Measurements from ENCODE around the gene UCK2.
"Not testable (repeated sequence)": the region's sequence is repeated elsewhere in the genome, so short reads cannot be mapped to it uniquely, and the experiment has no call there.

- TF ChIP-seq ELF1 (IDR thresholded peaks at IDR 0.05; ENCODE audit: borderline replicate concordance, low read depth); MAX (IDR thresholded peaks at IDR 0.05); EZH2 (IDR thresholded peaks at IDR 0.05): not testable (repeated sequence)
- TF ChIP-seq, protein P1, sequence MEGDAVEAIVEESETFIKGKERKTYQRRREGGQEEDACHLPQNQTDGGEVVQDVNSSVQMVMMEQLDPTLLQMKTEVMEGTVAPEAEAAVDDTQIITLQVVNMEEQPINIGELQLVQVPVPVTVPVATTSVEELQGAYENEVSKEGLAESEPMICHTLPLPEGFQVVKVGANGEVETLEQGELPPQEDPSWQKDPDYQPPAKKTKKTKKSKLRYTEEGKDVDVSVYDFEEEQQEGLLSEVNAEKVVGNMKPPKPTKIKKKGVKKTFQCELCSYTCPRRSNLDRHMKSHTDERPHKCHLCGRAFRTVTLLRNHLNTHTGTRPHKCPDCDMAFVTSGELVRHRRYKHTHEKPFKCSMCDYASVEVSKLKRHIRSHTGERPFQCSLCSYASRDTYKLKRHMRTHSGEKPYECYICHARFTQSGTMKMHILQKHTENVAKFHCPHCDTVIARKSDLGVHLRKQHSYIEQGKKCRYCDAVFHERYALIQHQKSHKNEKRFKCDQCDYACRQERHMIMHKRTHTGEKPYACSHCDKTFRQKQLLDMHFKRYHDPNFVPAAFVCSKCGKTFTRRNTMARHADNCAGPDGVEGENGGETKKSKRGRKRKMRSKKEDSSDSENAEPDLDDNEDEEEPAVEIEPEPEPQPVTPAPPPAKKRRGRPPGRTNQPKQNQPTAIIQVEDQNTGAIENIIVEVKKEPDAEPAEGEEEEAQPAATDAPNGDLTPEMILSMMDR (IDR thresholded peaks at IDR 0.05 in 2 of 3, conservative IDR thresholded peaks at IDR 0.05 in 1 of 3; ENCODE audit: borderline replicate concordance in 1 of 3, insufficient read depth in 1 of 3, low read depth in 2 of 3, low read length in 2 of 3), result not testable (repeated sequence)
Measured at GRCh38 chr1:165778197-165778596, 49.2 kb upstream of the UCK2 start.

Measured in HCT116 (cell line).